NCI-H1105 treated with DMSO at 0.1 percent for 48 hours (cell line): ENCODE measurements around the gene OGFR.

Source experiments
- DNase-seq: peaks from one replicate; lab custom pipeline; 2025; lab: John Stamatoyannopoulos, UW

OGFR gene

DNA sequence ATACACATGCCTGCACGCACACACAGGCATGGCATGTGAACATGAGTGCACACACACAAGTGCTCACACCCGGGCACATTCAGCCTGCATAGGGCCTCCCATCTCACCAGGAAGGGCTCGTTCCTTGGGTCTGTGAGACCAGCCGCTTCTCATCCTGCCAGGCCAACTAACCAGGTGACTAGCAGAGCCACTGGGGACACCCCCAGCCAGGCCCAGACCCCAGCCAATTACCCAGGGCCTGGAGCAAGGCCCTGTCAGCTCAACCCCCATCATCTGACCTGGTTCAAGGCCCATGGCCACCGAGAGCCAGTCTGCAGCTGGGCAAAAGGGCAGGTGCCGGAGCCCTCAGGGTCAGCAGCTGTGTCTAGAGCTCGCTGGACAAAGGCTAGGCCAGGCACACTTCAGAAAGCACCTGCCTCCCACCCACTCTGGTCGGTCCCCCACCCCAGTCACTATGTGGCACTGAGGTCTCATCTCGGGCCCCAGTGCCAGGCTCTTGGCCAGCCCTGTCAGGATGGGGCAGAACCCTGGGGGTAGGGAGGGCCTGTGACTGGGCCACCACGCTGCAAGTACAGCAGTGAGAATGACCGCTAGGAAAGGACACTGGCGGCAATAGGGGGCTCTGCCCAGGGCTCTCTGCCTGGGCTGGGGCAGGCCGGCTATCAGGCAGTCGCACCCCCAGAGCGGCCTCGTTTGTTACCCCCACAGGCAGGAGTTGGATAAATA, 35.1 kb upstream of the OGFR start:
- DNase-seq: no peak

DNA sequence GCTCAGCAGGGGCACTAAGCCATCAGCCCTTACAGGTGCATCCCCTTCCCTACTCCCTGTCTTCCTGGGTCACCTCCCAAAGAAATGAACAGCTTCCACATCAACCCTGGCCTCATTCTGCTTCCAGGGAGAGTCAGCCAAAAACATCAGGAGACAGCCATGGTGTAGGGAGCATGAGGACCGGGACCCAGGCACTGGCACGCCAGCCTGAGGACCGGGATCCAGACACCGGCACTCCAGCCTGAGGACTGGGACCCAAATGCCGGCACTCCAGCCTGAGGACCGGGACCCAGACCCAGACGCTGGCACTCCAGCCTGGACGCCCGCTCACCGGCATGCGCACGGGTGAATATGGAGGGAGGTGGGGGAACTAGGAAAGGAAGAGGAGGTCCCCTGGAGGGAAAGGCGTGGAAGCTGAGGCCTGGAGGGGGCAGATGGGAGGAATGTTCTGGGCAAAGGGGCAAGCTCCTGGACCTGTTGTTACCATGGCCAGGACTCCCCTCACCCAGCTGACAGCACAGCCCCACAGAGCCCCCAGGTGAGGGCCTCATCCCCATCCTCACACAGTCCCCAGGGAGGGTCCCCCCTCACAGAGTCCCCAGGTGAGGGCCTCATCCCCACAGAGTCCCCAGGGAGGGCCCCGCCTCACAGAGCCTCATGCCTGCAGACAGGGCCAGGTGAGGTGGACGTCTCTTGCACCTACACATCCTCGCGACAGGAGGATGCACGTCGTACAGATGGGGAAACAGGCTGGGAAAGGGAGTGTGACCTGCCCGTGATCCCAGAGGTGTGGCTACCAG, 34.3 kb upstream of the OGFR start:
- DNase-seq: no peak

DNA sequence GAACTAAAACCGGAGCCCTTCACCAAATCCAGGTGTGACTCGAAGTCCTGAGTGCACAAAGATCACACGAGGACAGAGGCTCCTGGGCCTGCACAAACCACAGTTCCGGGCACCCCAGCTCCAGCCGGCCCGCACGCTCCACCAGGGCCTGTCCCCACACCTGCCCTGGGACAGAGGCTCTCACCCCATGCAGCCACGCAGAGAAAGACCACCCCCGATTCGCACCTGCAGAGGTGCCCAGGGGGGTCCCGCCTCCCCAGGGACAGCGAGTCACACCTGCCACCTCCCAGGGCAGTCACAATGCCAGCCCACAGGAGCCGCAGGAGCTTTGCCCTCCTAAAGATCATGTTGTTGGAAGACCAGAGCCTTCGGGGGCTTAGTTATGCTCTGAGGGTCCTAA, 33.7 kb upstream of the OGFR start:
- DNase-seq: no peak

DNA sequence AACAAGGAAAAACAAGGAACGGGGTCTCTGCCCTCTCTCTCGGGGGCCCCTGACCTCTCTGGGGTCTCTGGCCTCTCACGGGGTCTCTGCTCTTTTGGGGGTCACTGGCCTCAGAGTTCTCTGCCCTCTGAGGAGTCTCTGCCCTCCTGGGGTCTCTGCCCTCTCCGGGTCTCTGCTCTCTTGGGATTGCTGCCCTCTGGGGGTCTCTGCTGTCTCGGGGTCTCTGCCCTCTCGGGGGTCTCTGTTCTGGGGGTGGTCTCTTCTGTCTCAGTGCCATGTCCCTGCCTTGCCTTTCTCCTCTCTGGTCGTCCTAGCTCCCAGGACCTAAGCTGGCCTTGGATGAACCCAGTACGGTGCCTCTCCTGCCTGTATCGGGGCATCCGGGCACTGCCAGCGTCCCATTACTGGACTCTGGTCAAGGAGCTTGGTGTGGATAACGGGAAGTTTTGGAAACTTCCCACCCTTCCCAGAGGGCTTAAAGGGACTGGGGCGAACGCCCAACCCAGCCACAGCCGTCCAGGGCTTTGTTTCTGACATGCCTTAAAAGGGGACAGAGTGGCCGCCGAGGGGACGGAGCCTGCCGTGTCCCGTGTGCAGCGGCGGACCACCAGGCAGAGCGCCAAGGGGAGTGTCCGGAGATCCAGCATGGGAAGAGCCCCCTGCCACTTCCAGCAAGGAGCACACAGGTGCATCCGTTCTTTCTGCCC, 33.1 kb upstream of the OGFR start:
- no peak for DNase-seq

DNA sequence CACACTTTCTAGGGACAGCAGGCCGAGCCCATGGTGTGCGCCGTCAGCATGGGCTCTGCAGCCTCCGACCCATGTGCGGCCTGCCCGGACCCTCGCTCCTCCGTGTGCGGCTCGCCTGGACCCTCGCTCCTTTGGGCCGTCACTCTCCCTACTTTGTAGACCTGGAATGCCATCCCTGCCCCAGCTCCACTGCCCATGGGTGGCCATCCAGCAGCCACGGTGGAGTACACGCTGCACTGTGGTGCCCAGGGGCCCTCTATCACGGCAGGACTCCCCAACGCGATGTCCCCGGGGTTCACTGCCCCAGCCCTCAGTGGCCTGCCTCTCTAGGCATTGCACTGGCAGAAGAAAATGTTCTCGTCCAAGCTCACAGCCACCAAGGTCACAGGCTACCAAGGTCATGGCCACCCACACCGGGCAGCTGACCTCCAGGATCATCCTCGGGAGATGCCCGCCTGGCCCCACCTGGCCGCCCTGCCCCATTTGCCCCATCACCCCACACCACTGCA, 32.5 kb upstream of the OGFR start:
- DNase-seq: no peak

DNA sequence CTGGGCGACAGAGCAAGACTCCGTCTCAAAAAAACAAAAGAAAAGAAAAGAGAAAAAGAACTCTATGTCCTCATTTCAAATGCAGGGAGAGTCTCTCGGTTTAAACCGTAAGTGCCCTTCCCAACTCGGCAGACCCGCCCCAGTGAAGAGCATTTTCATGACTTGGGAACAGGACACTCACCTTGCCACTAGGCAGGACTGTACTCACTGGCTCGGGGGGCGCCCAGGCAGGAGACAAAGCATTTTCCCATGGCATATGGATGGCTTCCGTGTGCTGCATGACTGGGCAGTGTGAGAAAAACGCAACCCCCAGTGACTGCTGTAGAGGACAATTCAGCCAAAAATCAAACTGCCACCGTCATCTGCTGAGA, 32.0 kb upstream of the OGFR start:
- DNase-seq: no peak

DNA sequence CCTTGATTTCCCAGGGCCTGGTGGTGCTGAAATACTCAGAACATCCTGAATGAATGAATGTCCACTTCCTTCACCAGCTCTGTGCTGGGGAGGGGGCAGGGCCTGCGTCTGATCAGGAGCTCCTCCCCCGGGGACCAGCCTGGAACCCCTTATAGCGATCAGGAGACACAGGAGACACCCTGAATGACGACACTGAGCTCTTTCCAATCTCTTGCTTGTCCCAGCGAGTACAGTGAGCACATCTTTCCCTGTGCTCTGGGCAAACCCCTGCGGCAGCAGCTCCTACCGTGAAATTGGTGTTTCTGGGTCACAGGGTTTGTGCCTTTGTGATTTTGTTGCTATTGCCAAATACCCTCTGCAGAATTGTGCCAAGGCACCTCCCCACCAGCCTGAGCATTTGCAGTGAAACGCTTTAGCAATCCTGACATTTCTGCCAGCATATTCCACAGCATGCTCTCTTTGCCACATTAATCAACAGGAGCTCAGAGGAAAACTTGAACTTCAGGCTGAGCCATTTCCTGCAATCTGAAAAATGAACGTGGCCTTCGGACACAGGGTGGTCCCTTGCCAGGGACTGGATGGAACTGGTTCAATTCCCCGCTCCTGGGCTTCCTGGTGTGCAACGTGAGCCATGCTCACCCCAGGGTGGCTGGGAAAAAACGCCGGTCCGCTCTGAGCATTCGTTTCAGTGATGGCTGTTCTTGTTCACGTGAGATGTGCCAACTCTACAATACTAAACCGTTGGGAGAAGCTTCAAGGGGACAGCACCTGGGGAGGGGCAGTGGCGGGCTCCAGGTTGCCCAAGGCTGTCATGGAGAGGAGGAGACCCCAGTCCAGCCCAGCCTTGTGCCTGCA, 31.4 kb upstream of the OGFR start:
- no peak for DNase-seq

DNA sequence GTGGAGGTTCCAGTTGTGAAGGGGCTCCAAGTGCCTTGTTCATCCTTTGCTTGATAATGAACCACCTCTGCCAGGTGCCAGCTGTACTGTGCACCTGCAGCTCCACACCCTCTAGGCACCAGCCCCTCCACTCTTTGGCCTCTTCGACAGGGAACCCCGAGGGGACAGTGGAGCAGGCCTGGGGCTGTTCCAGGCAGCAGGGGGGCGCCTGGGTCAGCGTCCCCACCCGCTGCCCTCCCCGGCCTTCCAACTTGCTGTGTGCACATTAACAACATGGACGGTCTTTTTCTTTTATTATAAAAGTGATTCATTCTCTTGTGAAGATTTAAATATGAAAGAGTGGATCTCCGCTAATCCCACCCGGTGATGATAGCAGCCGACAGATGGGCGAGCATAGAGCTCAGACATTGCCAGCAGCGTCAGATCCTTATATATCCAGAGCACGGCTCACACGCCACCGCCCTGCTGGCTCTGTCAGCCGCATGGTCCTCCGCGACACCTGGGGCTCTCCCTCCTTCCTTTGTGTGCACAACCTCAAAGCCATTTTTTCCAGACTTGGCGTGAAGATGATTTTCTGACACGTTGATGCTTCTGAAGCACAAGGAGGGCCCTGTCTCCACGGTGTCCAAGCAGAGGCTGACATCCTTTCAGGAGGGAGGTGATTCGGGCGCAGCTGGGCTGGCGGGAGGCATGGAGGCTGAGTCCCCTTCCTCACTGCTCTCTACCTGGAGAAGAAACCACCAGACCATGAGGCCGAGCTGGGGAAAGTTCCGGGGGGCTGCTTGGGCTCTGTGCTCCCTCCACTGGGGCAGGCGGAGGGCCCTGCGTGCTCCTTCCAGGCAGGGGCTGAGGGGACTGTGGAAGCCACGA, 30.6 kb upstream of the OGFR start:
- peak; percentile 4 for DNase-seq

DNA sequence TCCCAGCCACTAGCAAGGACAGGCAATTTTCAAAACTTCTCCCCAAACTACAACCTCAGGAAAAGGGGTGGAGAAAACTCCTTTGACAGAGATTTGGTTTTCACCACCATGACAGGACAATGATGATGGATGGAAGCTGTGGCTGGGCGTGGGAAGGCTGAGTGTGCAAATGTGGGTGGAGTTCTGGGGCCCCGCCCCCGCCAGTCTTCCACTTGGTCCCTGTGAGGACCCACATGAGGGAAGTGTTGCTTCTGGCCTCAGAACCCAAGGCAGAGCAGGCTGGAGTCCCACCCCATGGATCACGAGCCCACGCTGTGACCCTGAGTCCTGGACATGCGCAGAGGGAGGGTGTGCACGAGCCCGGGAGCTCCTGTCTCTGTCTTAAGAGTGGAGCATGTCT, 29.9 kb upstream of the OGFR start:
- DNase-seq: no peak

DNA sequence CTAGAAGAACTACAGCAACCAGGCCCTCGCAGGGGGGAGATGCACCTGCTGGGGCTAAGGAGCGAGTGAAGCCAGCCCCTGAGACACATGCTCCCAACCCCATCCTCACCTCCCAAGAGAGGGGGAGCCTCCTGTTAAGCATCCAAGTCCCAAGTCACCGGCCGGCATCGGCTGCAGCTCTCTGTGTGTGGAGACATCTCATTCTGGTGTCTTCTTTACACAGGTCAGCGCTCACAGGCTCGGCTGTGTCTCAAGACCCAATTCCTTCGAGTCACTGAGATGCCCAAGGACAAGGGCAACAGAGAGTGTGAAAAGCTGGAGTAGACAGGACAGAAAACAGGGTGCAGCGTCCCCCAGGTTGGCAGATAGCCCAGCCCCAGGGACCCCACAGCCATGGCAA, 29.4 kb upstream of the OGFR start:
- DNase-seq: no peak

DNA sequence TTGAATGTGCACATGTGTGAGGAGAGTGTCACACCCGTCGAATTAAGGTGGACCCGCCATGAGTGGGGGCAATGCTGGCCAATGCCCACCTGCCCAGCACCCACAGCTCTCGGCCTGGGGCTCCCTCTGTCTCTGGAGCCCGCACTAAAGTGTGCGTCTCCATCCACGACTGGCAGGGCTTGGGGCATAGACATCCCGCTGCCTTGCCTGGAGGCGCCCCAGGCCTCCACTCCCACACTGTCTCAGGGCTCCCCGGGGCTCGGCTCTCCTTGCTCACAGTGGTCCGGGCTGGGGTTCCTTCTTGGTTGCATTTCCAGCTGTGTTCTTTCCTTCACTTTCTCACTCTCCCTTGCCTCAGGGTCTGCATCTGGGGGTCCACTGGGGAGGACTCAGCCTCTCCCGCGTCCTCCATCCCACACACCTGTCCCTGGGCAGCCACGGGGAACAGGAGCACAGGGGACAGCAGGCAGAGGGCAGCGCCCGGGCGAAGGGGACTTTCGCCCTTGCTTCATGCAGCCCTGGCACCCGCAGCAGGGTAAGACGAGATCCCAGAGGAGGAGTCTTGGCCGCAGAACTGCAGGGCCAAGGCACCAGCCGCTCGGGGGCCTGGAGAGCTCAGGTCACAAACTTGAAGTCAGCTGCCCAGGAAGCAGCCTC, 28.5 kb upstream of the OGFR start:
- no peak for DNase-seq

DNA sequence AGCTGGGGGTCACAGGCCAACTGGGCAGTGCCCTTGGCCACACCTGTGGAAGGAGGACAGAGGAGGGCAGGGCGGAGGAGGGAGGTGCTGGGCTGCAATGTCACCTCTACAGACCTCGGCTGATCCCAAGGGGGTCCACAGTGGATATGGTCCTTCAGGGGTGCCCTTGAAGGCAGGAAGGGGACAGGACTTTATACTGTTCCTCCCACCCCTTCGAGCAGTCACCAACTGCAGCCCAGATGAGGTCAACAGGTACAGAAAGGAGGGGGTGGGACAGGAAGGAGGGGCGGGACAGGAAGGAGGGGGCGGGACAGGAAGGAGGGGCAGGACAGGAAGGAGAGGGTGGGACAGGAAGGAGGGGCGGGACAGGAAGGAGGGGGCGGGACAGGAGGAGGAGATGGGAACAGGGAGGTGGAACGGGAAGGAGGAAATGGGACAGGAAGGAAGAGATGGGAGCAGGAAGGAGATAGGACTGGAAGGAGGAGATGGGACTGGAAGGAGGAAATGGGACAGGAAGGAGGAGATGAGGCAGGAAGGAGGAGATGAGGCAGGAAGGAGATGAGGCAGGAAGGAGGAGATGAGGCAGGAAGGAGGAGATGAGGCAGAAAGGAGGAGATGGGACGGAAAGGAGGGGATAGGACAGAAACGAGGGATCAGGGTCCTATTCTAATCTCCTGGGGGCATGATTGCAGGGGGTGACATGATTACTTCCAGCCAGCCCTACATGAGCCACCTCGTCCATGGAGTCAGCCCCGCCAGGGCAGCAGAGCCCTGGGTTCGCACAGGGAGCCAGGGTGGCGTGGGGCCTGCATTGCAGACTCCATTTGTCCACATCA, 27.7 kb upstream of the OGFR start:
- DNase-seq: no peak

DNA sequence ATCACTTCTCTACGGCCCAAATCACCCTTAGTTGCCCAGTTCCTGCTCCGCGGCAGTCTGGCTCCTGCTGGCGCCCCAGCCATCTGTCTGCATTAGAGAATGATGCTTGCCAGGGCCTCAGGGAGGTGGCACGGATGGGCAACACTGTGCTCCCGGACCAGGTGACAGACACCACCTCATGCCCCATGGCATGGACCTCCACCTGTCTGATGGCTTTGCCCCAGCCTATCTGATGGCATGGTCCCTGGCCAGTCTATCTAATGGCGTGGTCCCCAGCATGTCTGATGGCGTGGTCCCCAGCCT, 27.2 kb upstream of the OGFR start:
- no peak for DNase-seq

DNA sequence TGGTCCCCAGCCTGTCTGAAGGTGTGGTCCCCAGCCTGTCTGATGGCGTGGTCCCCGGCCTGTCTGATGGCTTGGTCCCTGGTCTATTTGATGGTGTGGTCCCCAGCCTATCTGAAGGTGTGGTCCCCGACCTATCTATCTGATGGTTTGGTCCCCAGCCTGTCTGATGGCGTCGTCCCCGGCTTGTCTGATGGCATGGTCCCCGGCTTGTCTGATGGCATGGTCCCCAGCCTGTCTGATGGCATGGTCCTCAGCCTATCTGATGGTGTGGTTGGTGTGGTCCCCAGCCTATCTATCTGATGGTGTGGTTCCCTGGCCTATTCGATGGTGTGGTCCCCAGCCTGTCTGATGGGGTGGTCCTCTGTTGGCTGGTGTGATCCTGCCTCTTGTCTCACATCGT, 26.6 kb upstream of the OGFR start:
- no peak for DNase-seq

DNA sequence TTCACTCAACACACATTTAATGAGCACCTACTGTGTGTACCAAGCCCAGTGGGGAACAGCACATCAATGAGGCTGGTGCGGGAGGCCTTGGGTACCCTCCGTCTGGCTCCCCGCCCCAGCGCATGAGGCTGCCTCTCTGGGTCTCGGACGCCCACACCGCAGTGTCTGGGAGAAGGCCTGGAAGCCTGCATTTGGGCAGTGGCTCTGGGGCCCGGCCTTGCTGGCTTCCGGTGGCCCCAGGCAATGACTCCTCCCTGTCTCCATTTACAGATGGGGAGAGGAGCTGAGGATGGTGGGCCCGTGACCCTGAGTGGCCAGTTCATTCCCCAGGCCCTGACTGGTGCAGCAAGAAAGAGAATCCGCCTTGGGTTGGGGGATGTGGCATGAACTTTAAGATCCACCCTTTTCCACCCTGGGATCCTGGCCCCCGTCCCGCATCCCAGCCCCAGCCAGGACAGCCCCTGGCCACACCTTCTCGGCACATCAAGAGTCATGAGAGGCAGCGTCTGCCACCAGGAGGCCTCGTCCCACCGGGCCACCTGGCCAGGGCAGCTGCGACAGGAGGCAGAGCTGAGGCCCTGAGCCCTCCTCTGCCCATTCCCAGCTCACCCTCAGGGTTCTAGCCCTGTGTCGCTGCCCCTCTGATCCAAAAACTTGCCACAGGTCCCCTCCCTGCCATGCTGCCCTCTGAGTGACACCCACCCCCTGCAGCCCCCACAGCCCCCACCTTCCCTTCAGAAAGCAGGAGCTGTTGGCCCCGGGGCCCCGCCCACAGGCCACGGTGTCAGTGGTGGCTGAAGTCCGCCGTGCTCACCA, 25.8 kb upstream of the OGFR start:
- no peak for DNase-seq

DNA sequence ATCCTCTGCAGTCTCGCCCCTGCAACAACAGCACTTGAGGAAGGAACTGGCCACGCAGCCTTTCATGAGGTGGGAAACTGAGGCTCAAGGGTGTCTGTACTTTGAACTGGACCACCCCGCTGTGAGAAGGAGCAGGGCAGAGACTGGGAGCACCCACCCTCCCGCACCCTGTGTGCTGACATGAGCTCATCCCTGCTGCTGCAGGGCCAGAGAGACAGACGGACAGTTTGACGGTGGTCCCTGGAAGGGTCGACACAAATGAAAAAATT, 25.3 kb upstream of the OGFR start:
- DNase-seq: no peak

DNA sequence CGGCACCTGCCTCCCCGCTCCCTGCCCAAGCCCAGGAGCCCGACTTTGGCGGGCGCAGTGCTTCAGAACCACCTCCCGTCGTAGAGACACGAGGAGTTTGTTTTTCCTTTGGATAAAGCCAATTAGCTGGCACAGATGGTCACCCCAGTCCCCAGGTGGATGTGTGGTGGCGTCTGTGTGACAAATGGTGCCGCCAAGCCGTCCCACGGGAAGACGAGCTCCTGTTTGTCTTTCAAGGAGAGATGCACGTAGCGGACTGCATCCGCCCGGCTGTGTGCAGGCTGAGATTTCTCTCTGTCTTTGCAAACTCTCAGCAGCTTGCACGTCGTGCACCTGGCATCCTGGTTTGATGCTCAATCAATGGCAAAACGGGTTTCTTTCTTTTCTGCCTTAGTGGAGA, 24.4 kb upstream of the OGFR start:
- peak; percentile 39 for DNase-seq

DNA sequence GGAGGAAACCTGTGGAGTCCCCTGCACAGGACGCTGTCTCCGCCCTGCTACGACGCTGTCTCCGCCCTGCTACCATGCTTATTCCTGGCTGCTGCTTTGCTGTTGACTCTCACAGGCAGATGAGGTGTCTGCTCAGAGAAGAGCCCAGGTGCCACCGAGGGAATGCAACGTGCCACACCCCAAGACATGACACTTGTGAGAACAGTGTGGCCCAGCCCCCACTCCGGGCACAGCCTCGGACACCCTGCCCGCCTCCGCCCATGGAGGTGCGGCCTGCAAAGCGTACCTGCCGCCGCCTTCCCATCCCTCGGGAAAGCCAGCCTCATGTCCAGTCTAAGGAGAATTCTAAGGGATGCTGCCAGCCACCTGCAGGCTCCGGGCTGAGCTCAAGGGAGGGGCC, 23.9 kb upstream of the OGFR start:
- DNase-seq: no peak
